ENCODE data around the gene LYAR.
A peak's percentile ranks its signal among the peaks of the same experiment; 100 is the strongest.

Gene LYAR

DNA sequence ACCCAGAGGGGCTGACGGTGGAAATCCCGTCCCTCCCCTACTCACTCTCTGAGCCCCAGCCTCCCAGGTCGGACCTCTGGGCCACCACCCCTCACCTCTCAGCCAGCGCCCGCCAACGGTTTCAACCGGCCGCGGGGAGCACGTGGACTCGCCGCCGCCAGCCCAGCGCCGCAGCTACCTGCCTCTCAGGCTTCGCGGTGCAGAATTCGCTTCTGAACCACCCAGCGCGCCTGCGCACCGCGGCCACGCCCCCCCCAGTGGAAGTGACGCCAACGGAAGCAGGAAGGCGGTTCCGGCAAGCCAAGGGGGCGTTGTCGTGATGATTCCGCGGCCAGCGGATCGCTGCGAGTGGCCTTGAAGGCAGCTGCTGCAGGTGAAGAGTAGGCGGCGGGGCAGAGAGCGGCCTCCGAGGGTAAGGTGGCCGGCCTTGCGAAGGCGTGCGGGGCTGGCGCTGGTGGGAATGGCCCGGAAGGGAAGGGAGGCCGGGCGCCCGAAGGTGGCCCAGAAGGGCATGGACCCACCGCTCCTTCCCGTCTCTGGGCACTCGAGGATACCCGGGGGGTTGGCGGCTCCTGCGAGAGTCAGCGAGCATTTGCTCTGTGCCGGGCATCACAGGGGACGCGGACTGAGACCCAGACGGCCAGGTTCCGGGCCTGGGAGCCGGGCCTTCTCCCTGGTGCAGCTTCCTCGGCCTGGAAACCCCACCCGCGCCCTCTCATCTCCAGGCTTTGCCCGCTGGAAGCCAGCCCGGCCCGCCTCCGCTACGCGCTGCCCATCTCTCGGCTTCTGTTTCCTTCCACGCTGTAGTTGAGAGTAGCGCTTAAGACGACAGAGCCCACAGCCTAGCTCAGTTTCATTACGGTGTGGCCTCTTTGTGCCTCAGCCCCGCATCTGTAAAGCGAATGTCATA is at the start of gene LYAR, which contains the start of gene ZBTB49:
Gene LYAR, minus strand, starts transcription at position 214 of the 910 bp plus-strand sequence. CDS start 6,412 bp downstream, outside the sequence.
Gene ZBTB49, plus strand, starts transcription at position 311 of the 910 bp plus-strand sequence. CDS start 9,695 bp downstream, outside the sequence.
- DNase-seq: peak; percentile 88

DNA sequence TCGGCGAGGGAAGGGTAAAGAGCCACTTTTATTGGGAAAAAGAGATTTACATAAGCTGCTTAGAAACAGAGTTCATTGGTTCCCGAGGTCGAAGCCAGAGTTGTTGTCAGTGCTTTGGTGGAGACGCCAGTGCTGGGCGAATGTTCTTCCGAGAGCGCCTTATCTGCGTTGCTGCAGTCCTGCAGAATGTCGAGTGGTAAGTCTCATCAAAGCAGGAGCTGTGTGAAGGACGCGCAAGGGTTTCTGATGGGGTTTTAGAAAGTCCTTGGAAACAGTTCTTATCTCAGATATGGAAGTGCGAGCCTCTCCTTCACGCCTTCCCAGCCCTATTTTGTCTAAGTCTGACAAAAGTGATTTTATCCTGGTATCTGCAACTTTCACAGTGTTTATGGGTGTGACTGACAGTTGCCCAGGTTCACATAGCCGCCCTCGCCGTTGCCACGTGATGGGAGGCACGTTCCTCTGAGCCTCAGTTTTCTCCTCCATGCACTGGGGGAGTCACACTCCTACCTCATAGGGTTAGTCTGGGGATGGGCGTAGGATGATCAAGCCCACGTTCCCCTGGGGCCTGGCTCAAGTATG is 49.6 kb upstream of the LYAR start:
- no peak for DNase-seq

GRCh38 chr4:4338210-4339001 is 48.5 kb upstream of the LYAR start:
- no peak for DNase-seq

DNA sequence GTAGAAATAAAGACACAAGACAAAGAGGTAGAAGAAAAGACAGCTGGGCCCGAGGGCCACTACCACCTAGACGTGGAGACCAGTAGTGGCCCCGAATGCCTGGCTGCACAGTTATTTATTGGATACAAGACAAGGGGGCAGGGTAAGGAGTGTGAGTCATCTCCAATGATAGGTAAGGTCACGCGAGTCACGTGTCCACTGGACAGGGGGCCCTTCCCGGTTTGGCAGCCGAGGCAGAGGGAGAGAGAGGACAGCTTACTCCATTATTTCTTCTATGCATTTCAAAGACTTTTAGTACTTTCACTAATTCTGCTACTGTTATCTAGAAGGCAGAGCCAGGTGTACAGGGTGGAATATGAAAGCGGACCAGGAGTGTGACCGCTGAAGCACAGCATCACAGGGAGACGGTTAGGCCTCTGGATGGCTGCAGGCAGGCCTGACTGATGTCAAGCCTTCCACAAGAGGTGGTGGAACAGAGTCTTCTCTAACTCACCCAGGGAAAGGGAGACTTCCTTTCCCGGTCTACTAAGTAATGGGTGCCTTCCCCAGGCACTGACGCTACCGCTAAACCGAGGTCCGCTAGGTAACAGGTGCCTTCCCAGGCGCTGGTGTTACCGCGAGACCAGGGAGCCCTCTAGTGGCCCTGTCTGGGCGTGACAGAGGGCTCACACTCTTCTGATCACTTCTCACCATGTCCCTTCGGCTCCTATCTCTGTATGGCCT is 45.0 kb upstream of the LYAR start:
- DNase-seq: peak; percentile 35

DNA sequence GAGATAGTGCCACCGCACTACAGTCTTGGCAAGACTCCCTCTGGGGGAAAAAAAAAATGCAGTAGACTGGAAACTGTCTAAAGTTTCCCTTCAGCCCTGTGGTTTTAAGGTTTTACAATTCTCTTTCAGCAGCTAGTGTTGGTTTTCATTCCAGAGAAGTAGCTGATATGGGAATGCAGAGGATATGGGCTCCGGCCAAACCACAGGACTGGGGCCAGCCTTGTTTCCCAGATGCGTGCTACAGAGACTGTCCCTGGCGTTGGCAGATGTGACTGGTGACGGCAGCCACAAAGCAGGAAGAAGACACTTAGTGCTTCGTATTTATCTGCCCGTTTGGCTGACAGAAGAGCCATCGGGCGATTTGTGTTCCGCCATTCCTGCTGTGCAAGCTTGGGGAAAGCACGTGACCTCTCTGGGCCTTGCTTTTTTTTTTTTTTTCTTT is 43.3 kb upstream of the LYAR start:
- DNase-seq: no peak

GRCh38 chr4:4332529-4332928 is 42.6 kb upstream of the LYAR start:
- DNase-seq: no peak

DNA sequence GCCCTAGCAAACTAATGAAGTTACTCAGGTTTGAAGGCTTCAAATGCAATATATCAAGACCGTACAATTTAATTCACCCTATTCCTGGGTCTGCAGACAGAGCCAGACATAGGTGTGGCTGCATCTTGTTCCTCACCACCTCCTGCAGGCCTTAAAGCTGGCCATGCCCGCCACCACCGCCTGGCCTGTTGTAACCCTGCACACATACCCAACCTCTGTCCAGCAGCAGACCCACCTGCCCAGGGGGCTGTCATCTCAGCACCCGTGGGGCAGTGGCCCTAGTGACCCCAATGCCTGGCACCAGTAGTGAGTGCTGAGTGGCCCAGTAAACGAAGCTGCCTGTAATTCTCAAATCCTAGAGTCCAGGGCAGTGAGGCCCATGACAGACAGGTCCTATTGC is 40.8 kb upstream of the LYAR start:
- no peak for DNase-seq

GRCh38 chr4:4329496-4329895 is 39.5 kb upstream of the LYAR start:
- no peak for DNase-seq

DNA sequence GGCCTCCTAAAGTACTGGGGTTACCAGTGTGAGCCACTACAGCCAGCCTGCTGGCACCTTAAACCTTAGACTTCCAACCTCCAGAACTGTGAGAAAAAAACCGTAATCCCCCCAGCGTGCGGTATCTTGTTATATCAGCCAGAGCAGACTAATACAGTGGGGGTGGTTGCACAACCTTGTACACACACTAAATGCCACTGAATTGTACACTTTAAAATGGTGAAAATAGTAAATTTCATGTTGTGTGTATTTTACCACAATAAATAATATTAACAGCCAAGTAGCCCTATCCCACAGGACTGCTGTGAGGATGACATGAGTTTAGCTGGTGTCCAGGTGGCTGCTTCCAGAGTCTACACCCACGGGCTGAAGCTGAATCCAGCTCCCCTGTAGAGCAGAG is 38.9 kb upstream of the LYAR start:
- DNase-seq: no peak

DNA sequence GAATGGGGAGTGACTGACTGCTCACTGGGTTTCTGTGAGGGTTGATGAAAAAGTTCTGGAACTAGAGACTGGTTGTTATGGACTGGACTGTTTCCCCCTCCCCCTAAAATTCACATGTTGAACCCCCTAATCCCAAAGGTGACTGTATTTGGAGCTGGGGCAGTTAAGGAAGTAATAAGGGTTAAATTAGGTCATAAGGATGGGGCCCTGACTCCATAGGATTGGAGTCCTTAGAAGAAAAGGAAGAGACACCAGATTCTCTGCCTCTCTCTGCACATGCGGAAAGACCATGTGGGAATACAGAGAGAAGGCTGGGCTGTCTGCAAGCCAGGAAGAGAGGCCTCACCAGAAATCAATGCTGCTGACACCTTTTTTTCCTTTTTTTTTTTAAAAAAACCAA is 38.3 kb upstream of the LYAR start:
- DNase-seq: no peak

- DNase-seq: peak; percentile 54
These were observed 37.7 kb upstream of the LYAR start for GRCh38 chr4:4327652-4328121.

- no peak for DNase-seq
These were observed 36.2 kb upstream of the LYAR start for GRCh38 chr4:4326166-4326565.

DNA sequence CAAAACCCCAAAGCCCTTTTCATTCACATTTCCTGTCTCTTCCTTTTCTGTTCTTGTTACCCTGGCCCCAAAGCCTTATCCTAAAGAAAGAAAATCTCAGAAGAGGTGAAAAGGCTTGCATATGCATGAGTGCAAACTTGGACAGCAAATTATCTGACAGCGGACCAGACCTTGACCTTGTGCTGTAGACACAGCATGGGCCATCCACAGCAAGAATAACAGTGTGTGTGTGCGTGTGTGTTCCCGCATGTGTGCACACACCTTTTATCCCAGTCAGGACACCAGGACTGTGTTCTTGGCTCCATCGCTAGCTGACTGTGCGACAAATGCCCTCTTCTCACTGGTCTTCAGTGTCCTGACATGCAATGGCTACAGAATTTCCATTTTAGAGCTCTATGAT is 35.4 kb upstream of the LYAR start:
- DNase-seq: no peak

GRCh38 chr4:4323705-4324534 is 34.0 kb upstream of the LYAR start:
- no peak for DNase-seq

GRCh38 chr4:4321951-4322688 is 32.2 kb upstream of the LYAR start:
- DNase-seq: no peak

DNA sequence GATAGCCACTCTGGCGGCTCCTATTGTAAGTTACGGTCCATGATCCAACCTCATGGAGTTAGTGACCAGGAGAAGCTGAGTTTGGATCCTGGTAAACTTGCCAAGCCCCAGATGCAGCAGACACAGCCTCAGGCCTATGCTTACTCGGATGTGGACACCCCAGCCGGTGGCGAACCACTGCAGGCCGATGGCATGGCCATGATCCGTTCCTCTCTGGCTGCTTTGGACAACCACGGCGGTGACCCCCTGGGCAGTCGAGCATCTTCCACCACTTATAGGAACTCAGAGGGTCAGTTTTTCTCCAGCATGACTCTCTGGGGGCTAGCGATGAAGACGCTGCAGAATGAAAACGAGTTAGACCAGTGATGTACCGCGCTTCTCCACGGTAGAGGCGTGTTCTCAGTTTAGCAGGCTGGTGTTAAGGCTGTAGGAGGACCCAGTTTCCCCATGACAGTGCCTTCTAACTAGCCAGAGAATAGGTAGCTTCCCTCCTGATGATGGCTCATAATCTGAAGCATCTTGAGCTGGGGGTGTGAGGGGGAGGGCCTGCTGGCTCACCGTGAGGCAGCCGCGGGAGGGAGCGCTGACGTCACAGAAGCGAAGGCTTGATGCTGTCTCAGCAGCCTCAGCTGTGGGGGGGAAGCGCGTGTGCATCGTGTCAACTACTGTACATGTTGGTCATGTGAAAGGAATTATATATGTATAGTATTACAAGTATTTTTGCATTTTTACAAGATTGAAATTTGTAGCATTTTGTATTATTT is 31.2 kb upstream of the LYAR start:
- no peak for DNase-seq

DNA sequence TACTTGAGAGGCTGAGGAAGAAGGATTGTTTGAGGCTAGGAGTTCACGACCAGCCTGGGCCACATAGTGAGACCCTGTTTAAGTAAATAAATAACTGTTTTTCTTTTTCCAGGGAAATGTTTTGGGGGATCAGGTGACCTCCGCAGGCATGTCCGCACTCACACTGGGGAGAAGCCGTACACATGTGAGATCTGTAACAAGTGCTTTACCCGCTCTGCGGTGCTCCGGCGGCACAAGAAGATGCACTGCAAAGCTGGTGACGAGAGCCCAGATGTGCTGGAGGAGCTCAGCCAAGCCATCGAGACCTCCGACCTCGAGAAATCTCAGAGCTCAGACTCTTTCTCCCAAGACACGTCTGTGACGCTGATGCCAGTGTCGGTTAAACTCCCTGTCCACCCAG is 30.6 kb upstream of the LYAR start:
- no peak for DNase-seq

DNA sequence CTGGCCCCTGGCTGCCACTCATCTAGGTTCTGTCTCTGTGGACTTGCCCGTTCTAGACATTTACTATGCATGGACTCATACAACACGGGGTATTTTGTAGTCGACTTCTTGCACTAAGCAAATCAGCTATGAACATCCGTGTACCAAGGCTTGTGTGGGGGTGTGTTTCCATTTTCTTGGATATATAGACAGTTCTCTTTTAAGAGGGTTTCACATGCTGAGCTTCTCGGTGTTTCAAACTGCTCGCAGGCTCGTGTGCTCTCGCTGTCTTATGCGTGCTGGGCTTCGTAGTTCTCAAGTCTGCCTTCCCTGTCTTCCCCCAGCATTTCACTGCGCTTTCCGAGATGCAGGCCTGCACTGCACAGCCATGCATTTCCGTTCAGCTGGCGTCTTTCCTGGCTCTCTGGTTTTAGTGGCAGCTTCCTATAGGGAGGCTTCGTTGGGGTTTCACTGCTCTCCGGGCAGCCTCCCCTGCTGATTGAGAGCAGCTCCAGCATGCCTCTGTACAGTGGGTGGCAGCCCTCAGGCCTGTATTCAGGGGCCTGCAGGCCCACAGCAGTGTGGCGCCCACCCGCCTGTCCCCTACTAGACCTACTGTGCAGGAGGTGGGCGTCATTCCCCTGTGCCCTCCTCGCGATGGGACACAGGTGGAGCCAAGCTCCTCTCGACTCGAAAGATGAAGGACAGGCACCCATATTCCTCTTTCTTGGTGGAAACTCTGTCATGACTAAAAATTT is 27.7 kb upstream of the LYAR start:
- DNase-seq: no peak

DNA sequence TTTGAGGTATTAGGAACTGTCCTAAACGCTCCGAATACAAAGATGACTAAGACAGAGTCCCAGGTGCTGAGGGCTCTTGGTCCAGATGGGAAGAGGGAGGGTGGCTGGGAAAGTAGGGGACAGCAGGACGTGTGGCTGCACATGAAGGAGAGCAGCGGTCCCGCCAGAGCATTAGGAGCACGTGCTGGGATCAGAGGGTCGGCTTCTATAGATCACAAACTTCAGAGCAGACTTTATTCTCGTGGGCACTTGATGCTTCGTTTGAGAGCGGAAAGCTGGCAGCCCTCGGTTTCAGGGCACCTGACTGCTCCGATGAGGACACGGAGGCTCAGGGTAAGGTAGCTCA is 26.2 kb upstream of the LYAR start:
- no peak for DNase-seq
